HuH-7.5 (cell line): Measurements from ENCODE around the gene MCF2.

ENCODE experiments used
- DNase-seq: peaks from one replicate; pipeline ENCODE4 v3.0.0; 2011; ENCODE audit warnings: low spot score

Gene MCF2

GRCh38 chrX:139600105-139600504, 107.9 kb downstream of the MCF2 start:
- DNase-seq: no peak

GRCh38 chrX:139596068-139596467, 111.9 kb downstream of the MCF2 start:
- DNase-seq: no peak

GRCh38 chrX:139585613-139586012, 122.4 kb downstream of the MCF2 start:
- DNase-seq: no peak

- no peak for DNase-seq
Measured at GRCh38 chrX:139581068-139581467, 126.9 kb downstream of the MCF2 start.

GRCh38 chrX:139566981-139567380, 141.0 kb downstream of the MCF2 start:
- no peak for DNase-seq

- no peak for DNase-seq
Measured at GRCh38 chrX:139563251-139563650, 144.7 kb downstream of the MCF2 start.

- DNase-seq: no peak
Measured at GRCh38 chrX:139560221-139560620, 147.7 kb downstream of the MCF2 start.

- peak; percentile 2 for DNase-seq
Measured at GRCh38 chrX:139559383-139560042, 148.5 kb downstream of the MCF2 start.

- no peak for DNase-seq
Measured at GRCh38 chrX:139554991-139555675, 152.8 kb downstream of the MCF2 start.

- no peak for DNase-seq
Measured at GRCh38 chrX:139554376-139554775, 153.6 kb downstream of the MCF2 start.

- no peak for DNase-seq
Measured at GRCh38 chrX:139544591-139544990, 163.4 kb downstream of the MCF2 start.

- DNase-seq: no peak
Measured at GRCh38 chrX:139543920-139544319, 164.0 kb downstream of the MCF2 start.

GRCh38 chrX:139542652-139543051, 165.3 kb downstream of the MCF2 start:
- DNase-seq: no peak

GRCh38 chrX:139538907-139539790, 168.8 kb downstream of the MCF2 start:
- DNase-seq: no peak

GRCh38 chrX:139533444-139533843, 174.5 kb downstream of the MCF2 start:
- no peak for DNase-seq

- no peak for DNase-seq
Measured at GRCh38 chrX:139532834-139533233, 175.1 kb downstream of the MCF2 start.
